CD4-positive, alpha-beta T cell (primary cell): Measurements from ENCODE around the gene SUPT16H. TPM values are rescaled to one million over a fixed set of nuclear protein-coding genes. Genes with fewer than 3 reads are reported as not detected.

Source experiments
- ATAC-seq: fragments of 200-7000 bp; cut with Tn5 transposase; one replicate; pipeline ENCODE4 v1.10.0; 2022; ENCODE audit warnings: mild to moderate bottlenecking; ENCODE audit not compliant: poor library complexity
- CTCF ChIA-PET: fragments of 350-600 bp; sonication (Branson Sonifier 250); formaldehyde crosslinking; loops from one replicate; lab custom pipeline; 2021; ENCODE audit warnings: antibody characterized with exemption, inconsistent platforms; lab: Charles Lee
- POLR2A ChIA-PET: fragments of 350-600 bp; sonication (Branson Sonifier 250); formaldehyde crosslinking; loops from one replicate; lab custom pipeline; 2021; ENCODE audit warnings: antibody characterized with exemption, inconsistent platforms; lab: Charles Lee
- DNase-seq, 14 experiments: peaks; one replicate each; pipeline ENCODE4 v3.0.0-alpha.2; 2013 to 2020; ENCODE audit warnings: mixed read lengths in 2 of 14
- H3K27ac ChIP-seq, 2 donors: one replicate each; pipeline versions ENCODE4 v1.5.1 to v1.7.0; 2013; ENCODE audit warnings: low read length in 2 of 2, low read depth in 1 of 2, mild to moderate bottlenecking in 1 of 2
- H3K27me3 ChIP-seq, 2 experiments: 1 replicate in 1 of 2; 2 replicates in 1 of 2; pipeline versions ENCODE4 v1.6.1 to v1.7.0; 2013; ENCODE audit warnings: low read length in 2 of 2, control low read depth in 1 of 2, mild to moderate bottlenecking in 1 of 2, moderate library complexity in 1 of 2; ENCODE audit not compliant: insufficient read depth in 2 of 2, control insufficient read depth in 1 of 2
- H3K36me3 ChIP-seq: one replicate; pipeline ENCODE4 v1.6.1; 2013; ENCODE audit warnings: low read length, control low read depth; ENCODE audit not compliant: insufficient read depth
- H3K4me1 ChIP-seq: one replicate; pipeline ENCODE4 v1.6.1; 2013; ENCODE audit warnings: low read length, control low read depth; ENCODE audit not compliant: insufficient read depth
- H3K4me3 ChIP-seq: one replicate; pipeline ENCODE4 v1.5.1; 2013; ENCODE audit warnings: mild to moderate bottlenecking, low read length, moderate library complexity
- H3K9me3 ChIP-seq, 2 experiments: 1 replicate in 1 of 2; 2 replicates in 1 of 2; pipeline versions ENCODE4 v1.6.1 to v1.7.0; 2013; ENCODE audit warnings: low read length in 2 of 2, mild to moderate bottlenecking in 2 of 2, control low read depth in 1 of 2, moderate library complexity in 1 of 2; ENCODE audit not compliant: control insufficient read depth in 1 of 2, insufficient read depth in 1 of 2
- H3K27ac Mint-ChIP-seq: one replicate; pipeline ENCODE4 v1.8.0; 2020; ENCODE audit warnings: mixed read lengths
- H3K27me3 Mint-ChIP-seq: one replicate; pipeline ENCODE4 v1.8.0; 2021; ENCODE audit warnings: mixed read lengths
- H3K36me3 Mint-ChIP-seq: one replicate; pipeline ENCODE4 v1.8.0; 2021; ENCODE audit warnings: low read depth, mixed read lengths
- H3K4me1 Mint-ChIP-seq: one replicate; pipeline ENCODE4 v1.8.0; 2021; ENCODE audit warnings: low read depth, mixed read lengths
- H3K4me3 Mint-ChIP-seq: one replicate; pipeline ENCODE4 v1.8.0; 2020; ENCODE audit warnings: mild to moderate bottlenecking, mixed read lengths
- H3K9me3 Mint-ChIP-seq: one replicate; pipeline ENCODE4 v1.8.0; 2020; ENCODE audit warnings: mixed read lengths
- intact Hi-C, 2 experiments: fragments of 100-400 bp; cut with DNase I in 1 of 2; cut with micrococcal nuclease in 1 of 2; formaldehyde crosslinking; loops; one replicate each; pipeline versions ENCODE4 v1.15.1 to v1.9.0; 2023 to 2025; cut with DNase I, micrococcal nuclease
- total RNA-seq, 174 experiments: library from RNA in 2 of 174; stranded (reverse) in 2 of 174; gene quantifications; one replicate each; pipeline ENCODE4 v1.2.3 and lab custom pipeline; 2021 to 2026
- TF ChIP-seq, protein P1 (sequence below): fragments of 200-600 bp; IDR thresholded peaks from one replicate; pipeline ENCODE4 v1.8.0; 2022; ENCODE audit warnings: antibody characterized with exemption, mild to moderate bottlenecking

SUPT16H gene
- total RNA-seq, 2 experiments from 2014 or later, result 47.8 to 50.8 TPM

DNA sequence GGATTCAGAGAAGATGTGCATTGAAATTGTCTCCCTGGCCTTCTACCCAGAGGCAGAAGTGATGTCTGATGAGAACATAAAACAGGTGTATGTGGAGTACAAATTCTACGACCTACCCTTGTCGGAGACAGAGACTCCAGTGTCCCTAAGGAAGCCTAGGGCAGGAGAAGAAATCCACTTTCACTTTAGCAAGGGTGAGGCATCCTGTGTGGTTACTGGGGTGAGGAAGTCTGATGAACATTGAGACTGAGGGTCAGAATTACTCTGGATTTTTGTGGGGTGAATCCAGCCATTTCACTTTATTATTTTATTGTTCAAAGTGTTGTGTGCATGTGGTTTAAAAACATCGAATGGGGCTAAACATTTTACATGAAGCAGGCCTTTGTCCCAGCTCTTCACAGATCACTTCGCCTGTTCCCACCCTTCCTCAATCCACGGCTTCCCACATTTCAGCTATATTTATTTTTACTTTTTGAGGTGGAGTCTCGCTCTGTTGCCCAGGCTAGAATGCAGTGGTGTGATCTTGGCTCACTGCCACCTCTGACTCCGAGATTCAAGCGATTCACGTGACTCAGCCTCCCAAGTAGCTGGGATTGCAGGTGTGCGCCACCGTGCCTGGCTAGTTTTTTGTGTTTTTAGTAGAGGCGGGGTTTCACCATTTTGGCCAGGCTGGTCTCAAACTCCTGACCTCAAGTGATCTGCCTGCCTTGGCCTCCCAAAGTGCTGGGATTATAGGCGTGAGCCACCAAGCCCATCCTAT is 40.6 kb downstream of the SUPT16H start:
- DNase-seq (no peak), ATAC-seq (no peak)
- POLR2A ChIA-PET, result no interaction called here
- no peaks in the 10 kb centered on the region for H3K9me3 Mint-ChIP-seq
- no peak overlapping the region for H3K4me3 Mint-ChIP-seq
- no peaks in the 10 kb centered on the region for H3K27me3 Mint-ChIP-seq
- no peak overlapping the region for H3K27ac Mint-ChIP-seq
- H3K9me3 ChIP-seq, result no peaks in the 10 kb centered on the region
- H3K4me1 ChIP-seq, result no peaks in the 10 kb centered on the region
- intact Hi-C loops, result no loop called here
- CTCF ChIA-PET, result no interaction called here
- no peaks in the 10 kb centered on the region for H3K27me3 ChIP-seq
- H3K27ac ChIP-seq, result no peak overlapping the region
- H3K4me3 ChIP-seq, result no peak overlapping the region
- H3K36me3 Mint-ChIP-seq, result no peaks in the 10 kb centered on the region
- H3K4me1 Mint-ChIP-seq, result peaks cover 4% of the 10 kb centered on the region
- TF ChIP-seq, protein P1, sequence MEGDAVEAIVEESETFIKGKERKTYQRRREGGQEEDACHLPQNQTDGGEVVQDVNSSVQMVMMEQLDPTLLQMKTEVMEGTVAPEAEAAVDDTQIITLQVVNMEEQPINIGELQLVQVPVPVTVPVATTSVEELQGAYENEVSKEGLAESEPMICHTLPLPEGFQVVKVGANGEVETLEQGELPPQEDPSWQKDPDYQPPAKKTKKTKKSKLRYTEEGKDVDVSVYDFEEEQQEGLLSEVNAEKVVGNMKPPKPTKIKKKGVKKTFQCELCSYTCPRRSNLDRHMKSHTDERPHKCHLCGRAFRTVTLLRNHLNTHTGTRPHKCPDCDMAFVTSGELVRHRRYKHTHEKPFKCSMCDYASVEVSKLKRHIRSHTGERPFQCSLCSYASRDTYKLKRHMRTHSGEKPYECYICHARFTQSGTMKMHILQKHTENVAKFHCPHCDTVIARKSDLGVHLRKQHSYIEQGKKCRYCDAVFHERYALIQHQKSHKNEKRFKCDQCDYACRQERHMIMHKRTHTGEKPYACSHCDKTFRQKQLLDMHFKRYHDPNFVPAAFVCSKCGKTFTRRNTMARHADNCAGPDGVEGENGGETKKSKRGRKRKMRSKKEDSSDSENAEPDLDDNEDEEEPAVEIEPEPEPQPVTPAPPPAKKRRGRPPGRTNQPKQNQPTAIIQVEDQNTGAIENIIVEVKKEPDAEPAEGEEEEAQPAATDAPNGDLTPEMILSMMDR, result no peak
- no peaks in the 10 kb centered on the region for H3K36me3 ChIP-seq

DNA sequence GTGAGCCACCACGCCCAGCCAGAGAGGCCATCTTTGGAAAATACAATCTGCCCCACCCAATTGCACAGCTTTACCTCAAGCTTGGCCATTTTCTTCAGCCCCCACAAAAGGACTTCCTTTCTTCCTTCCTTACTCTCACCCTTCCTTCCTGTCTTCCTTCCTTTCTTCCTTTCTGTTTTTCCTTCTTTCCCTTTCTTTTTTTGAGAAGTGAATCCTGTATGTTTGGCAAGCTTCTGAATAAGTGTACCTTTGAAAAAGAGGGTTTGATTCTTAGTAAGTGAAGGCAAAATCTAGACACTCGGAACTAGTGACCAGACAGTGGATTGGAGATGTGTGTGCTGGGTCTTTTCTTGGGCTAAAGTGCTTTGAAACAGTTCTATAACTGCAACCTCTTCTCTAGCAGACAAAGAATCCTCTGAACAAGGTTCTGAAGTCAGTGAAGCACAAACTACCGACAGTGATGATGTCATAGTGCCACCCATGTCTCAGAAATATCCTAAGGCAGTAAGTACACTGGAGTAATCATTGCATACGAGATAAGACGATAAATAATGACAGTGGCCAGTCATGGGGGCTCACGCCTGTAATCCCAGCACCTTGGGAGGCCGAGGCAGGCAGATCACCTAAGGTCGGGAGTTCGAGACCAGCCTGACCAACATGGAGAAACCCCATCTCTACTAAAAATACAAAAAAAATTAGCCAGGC is 49.5 kb downstream of the SUPT16H start:
- DNase-seq (no peak), ATAC-seq (no peak)
- Mint-ChIP-seq H3K9me3 (no peaks in the 10 kb centered on the region), H3K4me3 (no peak overlapping the region), H3K27ac (no peak overlapping the region), H3K27me3 (no peaks in the 10 kb centered on the region), H3K4me1 (no peaks in the 10 kb centered on the region), H3K36me3 (no peaks in the 10 kb centered on the region)
- H3K4me1 ChIP-seq, result no peaks in the 10 kb centered on the region
- CTCF ChIA-PET, result no interaction called here
- no peaks in the 10 kb centered on the region for H3K27me3 ChIP-seq
- H3K9me3 ChIP-seq, result no peaks in the 10 kb centered on the region
- POLR2A ChIA-PET, result no interaction called here
- no peaks in the 10 kb centered on the region for H3K36me3 ChIP-seq
- no peak overlapping the region for H3K4me3 ChIP-seq
- H3K27ac ChIP-seq, result no peak overlapping the region
- intact Hi-C loops, result no loop called here
- TF ChIP-seq, protein P1, result no peak

DNA sequence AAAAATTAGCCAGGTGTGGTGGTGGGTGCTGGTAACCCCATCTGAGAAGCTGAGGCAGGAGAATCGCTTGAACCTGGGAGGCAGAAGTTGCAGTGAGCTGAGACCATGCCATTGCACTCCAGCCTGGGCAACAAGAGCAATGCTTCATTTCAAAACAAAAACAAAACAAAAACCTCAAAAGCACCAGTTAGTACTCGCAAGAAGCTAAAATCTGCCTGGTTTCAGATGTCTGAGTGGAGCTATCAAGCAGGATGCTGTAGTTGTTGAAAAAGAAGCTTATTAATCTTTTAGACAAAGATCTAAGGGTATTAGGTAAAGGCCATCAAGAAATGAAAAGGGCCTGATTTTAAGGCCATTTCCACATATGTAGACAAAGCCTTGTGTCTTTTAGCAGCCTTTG is 50.9 kb downstream of the SUPT16H start:
- Histone ChIP-seq H3K27ac (no peak overlapping the region), H3K4me1 (no peaks in the 10 kb centered on the region), H3K36me3 (no peaks in the 10 kb centered on the region), H3K9me3 (no peaks in the 10 kb centered on the region), H3K27me3 (no peaks in the 10 kb centered on the region), H3K4me3 (no peak overlapping the region)
- TF ChIP-seq, protein P1, result no peak
- no peaks in the 10 kb centered on the region for H3K9me3 Mint-ChIP-seq
- no peak overlapping the region for H3K27ac Mint-ChIP-seq
- no peaks in the 10 kb centered on the region for H3K27me3 Mint-ChIP-seq
- DNase-seq (no peak), ATAC-seq (no peak)
- no peaks in the 10 kb centered on the region for H3K4me1 Mint-ChIP-seq
- intact Hi-C loops, result no loop called here
- no peaks in the 10 kb centered on the region for H3K36me3 Mint-ChIP-seq
- ChIA-PET CTCF (no interaction called here), POLR2A (interaction anchor here (0.5 kb wide), 1 partner anchor 714 kb away, joined by 3 read pairs; no protein-coding TSS in a partner anchor)
- no peak overlapping the region for H3K4me3 Mint-ChIP-seq
